Activated CD8-positive, alpha-beta memory T cell treated with anti-CD3 and anti-CD28 coated beads, Interleukin-2, amount 10 ng/mL, durations not matched to agents 7 days and 5 days (primary cell): ENCODE measurements around the gene SSBP3. TPM values are rescaled to one million over a fixed set of nuclear protein-coding genes. Genes with fewer than 3 reads are reported as not detected.
"Not testable (repeated sequence)": the region's sequence is repeated elsewhere in the genome, so short reads cannot be mapped to it uniquely, and the experiment has no call there.

Experiments
- ATAC-seq: fragments of 150-1000 bp; cut with Tn5 transposase; one replicate; pipeline ENCODE4 v1.10.0; 2021; ENCODE audit warnings: moderate library complexity
- CTCF ChIA-PET: fragments of 350-600 bp; sonication (Branson Sonifier 250); formaldehyde crosslinking; loops from one replicate; lab custom pipeline; 2021; ENCODE audit warnings: antibody characterized with exemption; lab: Charles Lee
- DNase-seq: peaks from one replicate; pipeline ENCODE4 v3.0.0-alpha.2; 2020
- H3K27ac Mint-ChIP-seq: one replicate; pipeline ENCODE4 v1.8.0; 2021; ENCODE audit warnings: mild to moderate bottlenecking, mixed read lengths
- H3K27me3 Mint-ChIP-seq: one replicate; pipeline ENCODE4 v1.8.0; 2021; ENCODE audit warnings: mixed read lengths
- H3K36me3 Mint-ChIP-seq: one replicate; pipeline ENCODE4 v1.8.0; 2021; ENCODE audit warnings: mild to moderate bottlenecking, mixed read lengths
- H3K4me1 Mint-ChIP-seq: one replicate; pipeline ENCODE4 v1.8.0; 2021; ENCODE audit warnings: mixed read lengths
- H3K4me3 Mint-ChIP-seq: one replicate; pipeline ENCODE4 v1.8.0; 2021; ENCODE audit warnings: mild to moderate bottlenecking, moderate library complexity, mixed read lengths
- H3K9me3 Mint-ChIP-seq: one replicate; pipeline ENCODE4 v1.8.0; 2022; ENCODE audit warnings: low read depth, mixed read lengths
- total RNA-seq, 2 experiments: library from RNA; stranded (reverse); gene quantifications; one replicate each; pipeline ENCODE4 v1.2.3, GENCODE V29; 2021

The SSBP3 gene
- total RNA-seq, 2 experiments from 2014 or later = 88.7 to 116 TPM

GRCh38 chr1:54241364-54241763 is 164.8 kb downstream of the SSBP3 start:
- no peaks in the 10 kb centered on the region for H3K4me1 Mint-ChIP-seq
- no peak for DNase-seq
- H3K4me3 Mint-ChIP-seq = no peak overlapping the region
- peaks cover 18% of the 10 kb centered on the region for H3K36me3 Mint-ChIP-seq
- CTCF ChIA-PET = no interaction called here
- H3K9me3 Mint-ChIP-seq = no peaks in the 10 kb centered on the region
- no peak for ATAC-seq
- no peak overlapping the region for H3K27ac Mint-ChIP-seq
- H3K27me3 Mint-ChIP-seq = no peaks in the 10 kb centered on the region

DNA sequence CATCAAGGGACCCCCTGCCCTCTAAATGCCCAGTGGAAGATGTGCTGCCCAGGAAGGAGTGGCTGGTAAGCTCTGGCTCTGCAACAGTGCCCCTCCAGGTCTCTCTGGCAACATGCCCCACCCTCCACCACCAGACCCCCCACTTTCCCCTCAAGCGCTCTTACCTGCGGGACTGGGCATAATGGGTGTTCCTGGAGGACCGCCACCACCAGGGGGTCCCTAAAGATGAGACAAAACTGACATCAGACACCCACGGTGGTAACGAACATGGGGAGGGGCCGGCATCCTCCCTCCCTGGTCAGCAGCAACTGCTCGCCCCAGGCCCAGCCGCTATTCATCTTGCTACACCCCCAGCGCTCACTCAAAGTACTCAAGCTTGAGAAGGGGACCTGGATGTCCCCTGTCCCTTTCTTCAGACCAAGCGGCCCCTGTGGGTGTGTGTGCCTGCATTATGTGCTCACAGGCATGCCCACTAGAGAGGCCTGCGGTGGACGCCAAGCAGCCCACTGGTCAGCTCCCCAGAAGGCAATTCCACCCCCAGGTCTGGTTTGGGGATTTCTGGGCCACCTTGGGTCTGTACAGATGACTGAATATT is 165.4 kb downstream of the SSBP3 start:
- CTCF ChIA-PET = no interaction called here
- Mint-ChIP-seq H3K9me3 (no peaks in the 10 kb centered on the region), H3K27ac (no peak overlapping the region), H3K36me3 (peaks cover 19% of the 10 kb centered on the region), H3K27me3 (no peaks in the 10 kb centered on the region), H3K4me3 (no peak overlapping the region), H3K4me1 (no peaks in the 10 kb centered on the region)
- ATAC-seq (no peak), DNase-seq (no peak)

DNA sequence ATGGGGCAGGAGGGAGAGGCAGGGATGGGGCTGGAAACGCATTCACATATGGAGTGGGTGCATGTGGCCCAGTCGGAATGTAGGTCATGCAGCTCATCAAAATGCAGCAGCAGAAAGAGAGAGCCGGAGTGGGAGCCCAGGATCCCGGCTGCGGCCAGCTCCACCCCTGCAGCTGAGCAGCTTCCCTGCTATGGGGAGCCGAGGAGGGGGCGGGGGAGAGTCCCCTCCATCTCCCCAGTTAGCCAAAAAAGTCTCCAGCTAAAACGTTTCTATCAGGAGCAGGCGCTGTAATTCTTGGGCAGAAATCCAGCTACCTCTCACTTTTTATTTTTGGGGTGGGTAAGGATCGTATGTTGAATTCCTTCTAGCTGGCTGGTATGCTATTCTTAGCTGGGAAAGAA is 166.6 kb downstream of the SSBP3 start:
- H3K4me3 Mint-ChIP-seq = no peak overlapping the region
- H3K9me3 Mint-ChIP-seq = no peaks in the 10 kb centered on the region
- no peak overlapping the region for H3K27ac Mint-ChIP-seq
- H3K4me1 Mint-ChIP-seq = peaks cover 4% of the 10 kb centered on the region
- CTCF ChIA-PET = no interaction called here
- ATAC-seq (no peak), DNase-seq (no peak)
- H3K36me3 Mint-ChIP-seq = peaks cover 24% of the 10 kb centered on the region
- no peaks in the 10 kb centered on the region for H3K27me3 Mint-ChIP-seq

DNA sequence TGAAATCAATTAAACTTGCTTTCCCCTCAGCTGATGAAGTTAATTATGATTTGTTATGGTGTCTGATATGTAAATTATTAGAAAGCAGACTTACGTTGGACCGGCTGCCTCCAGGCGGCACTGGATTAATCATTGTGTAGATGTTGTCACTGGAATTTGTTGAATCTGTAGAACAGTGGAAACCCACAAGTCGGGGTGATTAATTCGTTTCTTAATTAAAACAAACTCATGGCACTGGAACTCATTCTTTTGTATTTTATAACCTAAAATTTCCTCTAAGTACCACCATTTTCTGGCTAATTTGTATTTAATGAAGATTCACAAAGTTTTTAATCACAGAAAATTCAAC is 167.2 kb downstream of the SSBP3 start:
- Mint-ChIP-seq H3K27me3 (no peaks in the 10 kb centered on the region), H3K4me3 (no peak overlapping the region), H3K4me1 (peaks cover 8% of the 10 kb centered on the region), H3K27ac (no peak overlapping the region), H3K9me3 (no peaks in the 10 kb centered on the region), H3K36me3 (peaks cover 28% of the 10 kb centered on the region)
- DNase-seq (no peak), ATAC-seq (no peak)
- CTCF ChIA-PET = no interaction called here

GRCh38 chr1:54238353-54239034 is 167.7 kb downstream of the SSBP3 start:
- DNase-seq = no peak
- ATAC-seq = no peak
- Mint-ChIP-seq H3K27ac (no peak overlapping the region), H3K36me3 (peaks cover 28% of the 10 kb centered on the region), H3K9me3 (no peaks in the 10 kb centered on the region), H3K4me1 (peaks cover 8% of the 10 kb centered on the region), H3K4me3 (no peak overlapping the region), H3K27me3 (no peaks in the 10 kb centered on the region)
- CTCF ChIA-PET = no interaction called here

DNA sequence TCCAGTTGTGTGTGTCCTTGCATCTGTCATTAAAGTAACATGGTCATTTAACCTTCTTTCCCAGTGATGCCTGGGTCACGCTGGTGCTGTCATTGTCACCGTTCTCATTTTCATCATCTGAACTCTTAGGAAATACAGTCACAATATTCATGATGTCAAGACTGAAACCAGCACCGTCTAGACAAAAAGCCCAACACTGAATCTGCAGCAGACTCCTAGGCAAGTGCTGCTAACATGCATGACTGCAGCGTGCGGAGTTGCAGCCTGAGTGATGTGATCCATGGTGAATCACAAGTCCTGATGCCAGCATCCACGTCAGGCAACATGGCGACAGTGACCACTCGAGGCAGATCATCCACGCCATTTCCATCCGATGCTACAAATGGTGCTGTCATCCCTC is 168.6 kb downstream of the SSBP3 start:
- CTCF ChIA-PET = no interaction called here
- no peaks in the 10 kb centered on the region for H3K9me3 Mint-ChIP-seq

DNA sequence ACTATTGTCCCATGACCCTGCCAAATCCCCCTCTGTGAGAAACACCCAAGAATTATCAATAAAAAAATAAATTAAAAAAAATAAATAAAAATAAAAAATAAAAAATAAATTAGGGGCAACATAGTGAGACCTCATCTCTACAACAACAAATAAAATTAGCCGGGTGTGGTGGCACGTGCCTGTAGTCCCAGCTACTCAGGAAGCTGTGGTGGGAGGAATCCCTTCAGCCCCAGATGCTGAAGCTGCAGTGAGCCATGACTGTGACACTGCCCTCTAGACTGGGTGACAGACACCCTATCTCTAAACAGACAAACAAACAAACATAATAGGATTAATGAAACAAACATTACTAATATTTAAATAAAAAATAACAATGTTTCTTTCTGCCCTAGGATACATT is 171.9 kb downstream of the SSBP3 start:
- CTCF ChIA-PET = interaction anchor here (1.3 kb wide), 1 partner anchor 33 kb away, joined by 3 read pairs; no protein-coding TSS in a partner anchor
- no peak overlapping the region for H3K27ac Mint-ChIP-seq
- H3K4me3 Mint-ChIP-seq = no peak overlapping the region
- no peaks in the 10 kb centered on the region for H3K27me3 Mint-ChIP-seq
- H3K4me1 Mint-ChIP-seq = peaks cover 32% of the 10 kb centered on the region
- peaks cover 34% of the 10 kb centered on the region for H3K36me3 Mint-ChIP-seq
- no peaks in the 10 kb centered on the region for H3K9me3 Mint-ChIP-seq
- no peak for DNase-seq
- ATAC-seq = no peak

More for the DNA sequence above, 168.6 kb downstream of the SSBP3 start:
- DNase-seq (no peak), ATAC-seq (no peak)
- Mint-ChIP-seq H3K36me3 (peaks cover 24% of the 10 kb centered on the region), H3K27me3 (no peaks in the 10 kb centered on the region), H3K27ac (no peak overlapping the region), H3K4me1 (peaks cover 8% of the 10 kb centered on the region), H3K4me3 (no peak overlapping the region)

GRCh38 chr1:54233196-54233595 is 173.0 kb downstream of the SSBP3 start:
- CTCF ChIA-PET = not testable (repeated sequence)

GRCh38 chr1:54230507-54231339 is 175.5 kb downstream of the SSBP3 start:
- CTCF ChIA-PET = no interaction called here
- Mint-ChIP-seq H3K27ac (peak overlapping the region; percentile 24), H3K27me3 (no peaks in the 10 kb centered on the region), H3K9me3 (no peaks in the 10 kb centered on the region), H3K4me1 (peaks cover 46% of the 10 kb centered on the region), H3K36me3 (peaks cover 20% of the 10 kb centered on the region), H3K4me3 (peak overlapping the region; percentile 30)
- peak; percentile 62 for DNase-seq
- ATAC-seq = peak; percentile 54

More at GRCh38 chr1:54233196-54233595, 173.0 kb downstream of the SSBP3 start:
- not testable (repeated sequence) for H3K4me3 Mint-ChIP-seq, H3K9me3 Mint-ChIP-seq, H3K27ac Mint-ChIP-seq, ATAC-seq, H3K27me3 Mint-ChIP-seq, DNase-seq
- Mint-ChIP-seq H3K36me3 (peaks cover 32% of the 10 kb centered on the region), H3K4me1 (peaks cover 39% of the 10 kb centered on the region)

DNA sequence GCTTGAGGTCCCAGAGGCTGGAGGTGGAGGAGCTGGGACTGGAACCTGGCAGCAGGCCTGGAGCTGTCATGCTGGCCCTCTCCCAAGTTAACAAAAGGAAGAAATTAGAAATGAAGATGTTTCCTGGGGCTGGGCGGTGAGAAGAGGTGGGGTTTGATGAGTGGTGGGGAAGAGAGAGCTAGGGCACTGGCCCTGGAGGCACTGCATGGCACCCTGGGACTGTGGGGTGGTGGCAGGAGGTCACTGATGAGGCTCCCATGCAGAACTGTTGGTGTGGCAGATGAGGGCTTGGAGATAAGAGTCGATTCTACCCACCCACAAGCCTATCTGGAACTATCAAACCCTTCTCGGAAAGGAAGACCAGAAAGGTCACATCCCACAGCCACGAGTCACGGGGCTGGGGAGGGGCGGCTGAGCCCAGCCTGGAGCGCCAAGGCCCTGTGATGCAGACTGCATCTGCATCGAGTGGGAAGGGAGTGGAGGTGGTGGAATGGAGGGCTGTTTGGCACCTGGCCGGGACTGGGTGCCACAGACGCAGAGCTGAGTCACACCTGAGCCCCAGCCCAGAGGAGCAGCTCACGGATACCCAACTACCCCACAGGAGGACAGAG is 176.8 kb downstream of the SSBP3 start:
- DNase-seq (peak; percentile 66), ATAC-seq (peak; percentile 50)
- CTCF ChIA-PET = no interaction called here
- Mint-ChIP-seq H3K36me3 (peaks cover 17% of the 10 kb centered on the region), H3K4me3 (peak overlapping the region; percentile 65), H3K4me1 (peaks cover 39% of the 10 kb centered on the region), H3K27ac (peak overlapping the region; percentile 76), H3K27me3 (no peaks in the 10 kb centered on the region), H3K9me3 (no peaks in the 10 kb centered on the region)

GRCh38 chr1:54228638-54229079 is 177.5 kb downstream of the SSBP3 start:
- no peaks in the 10 kb centered on the region for H3K9me3 Mint-ChIP-seq
- peaks cover 15% of the 10 kb centered on the region for H3K36me3 Mint-ChIP-seq
- peaks cover 38% of the 10 kb centered on the region for H3K4me1 Mint-ChIP-seq
- H3K4me3 Mint-ChIP-seq = no peak overlapping the region
- peak overlapping the region; percentile 76 for H3K27ac Mint-ChIP-seq
- no peaks in the 10 kb centered on the region for H3K27me3 Mint-ChIP-seq
- CTCF ChIA-PET = interaction anchor here (1.7 kb wide), 1 partner anchor 261 kb away, joined by 6 read pairs; no protein-coding TSS in a partner anchor
- ATAC-seq (no peak), DNase-seq (no peak)

- Mint-ChIP-seq H3K4me3 (no peak overlapping the region), H3K4me1 (peaks cover 38% of the 10 kb centered on the region), H3K27ac (peak overlapping the region; percentile 56), H3K9me3 (no peaks in the 10 kb centered on the region), H3K27me3 (no peaks in the 10 kb centered on the region), H3K36me3 (peaks cover 15% of the 10 kb centered on the region)
- CTCF ChIA-PET = interaction anchor here (1.2 to 1.7 kb wide), 3 partner anchors 18 to 261 kb away, joined by 3 to 6 read pairs (median 3); no protein-coding TSS in a partner anchor
- no peak for ATAC-seq
- no peak for DNase-seq
Observed at GRCh38 chr1:54227891-54228310, 178.3 kb downstream of the SSBP3 start.

- H3K4me3 Mint-ChIP-seq = no peak overlapping the region
- no peak for DNase-seq
- CTCF ChIA-PET = interaction anchor here (1.2 to 1.7 kb wide), 3 partner anchors 19 to 262 kb away, joined by 3 to 6 read pairs (median 3); no protein-coding TSS in a partner anchor
- no peak for ATAC-seq
- H3K9me3 Mint-ChIP-seq = no peaks in the 10 kb centered on the region
- H3K4me1 Mint-ChIP-seq = peaks cover 38% of the 10 kb centered on the region
- peaks cover 15% of the 10 kb centered on the region for H3K36me3 Mint-ChIP-seq
- peak overlapping the region; percentile 56 for H3K27ac Mint-ChIP-seq
- H3K27me3 Mint-ChIP-seq = no peaks in the 10 kb centered on the region
Observed at GRCh38 chr1:54227091-54227602, 179.0 kb downstream of the SSBP3 start.
